Measurements from ENCODE around the gene TMEM254. TPM values are rescaled to one million over a fixed set of nuclear protein-coding genes. Genes with fewer than 3 reads are reported as not detected.
A peak's percentile ranks its signal among the peaks of the same experiment; 100 is the strongest.
"Not testable (repeated sequence)": the region's sequence is repeated elsewhere in the genome, so short reads cannot be mapped to it uniquely, and the experiment has no call there.

Gene TMEM254
- total RNA-seq, 1 experiment from 2014 or later: 12.7 TPM

DNA sequence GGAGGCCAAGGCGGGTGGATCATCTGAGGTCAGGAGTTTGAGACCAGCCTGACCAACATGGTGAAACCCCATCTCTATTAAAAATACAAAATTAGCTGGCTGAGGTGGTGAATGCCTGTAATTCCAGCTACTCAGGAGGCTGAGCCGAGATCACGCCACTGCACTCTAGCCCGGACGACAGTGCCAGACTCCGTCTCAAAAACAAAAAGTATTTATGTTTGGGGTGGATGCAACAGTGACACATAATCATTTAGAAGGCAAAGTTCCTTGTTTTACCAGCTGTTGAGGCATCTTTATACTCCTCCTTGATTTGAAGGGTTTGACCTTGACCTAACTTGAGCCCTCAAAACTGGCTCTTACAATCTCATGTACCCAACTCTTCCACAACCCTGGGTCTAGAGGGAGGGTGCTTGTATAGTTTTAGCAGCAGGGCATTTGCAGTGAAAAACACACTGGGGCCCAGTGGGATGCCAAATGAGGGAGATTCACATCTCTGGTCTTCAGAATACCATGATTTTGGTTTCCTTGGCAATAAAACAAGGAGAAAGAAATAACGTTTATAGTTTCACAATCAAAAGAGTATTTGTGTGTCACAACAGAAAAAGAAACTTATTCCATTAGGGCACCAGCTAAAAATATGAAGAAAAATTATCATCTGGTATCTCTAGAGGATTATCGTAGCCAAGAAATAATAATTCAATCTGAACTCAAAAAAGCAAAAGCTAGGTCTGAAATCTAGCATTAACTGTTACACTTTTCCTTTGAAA lies 14.2 kb upstream of the TMEM254 start:
- Histone ChIP-seq H3K9me3 (replicated peaks) (peaks cover 10% of the 10 kb centered on the region), H3K4me3 (no peak overlapping the region), H3K4me1 (peaks cover 3% of the 10 kb centered on the region; the same call in 1 of the 2 replicates), H3K27me3 (no peaks in the 10 kb centered on the region), H3K36me3 (no peaks in the 10 kb centered on the region), H3K27ac (no peak overlapping the region)
- no peak for DNase-seq

DNA sequence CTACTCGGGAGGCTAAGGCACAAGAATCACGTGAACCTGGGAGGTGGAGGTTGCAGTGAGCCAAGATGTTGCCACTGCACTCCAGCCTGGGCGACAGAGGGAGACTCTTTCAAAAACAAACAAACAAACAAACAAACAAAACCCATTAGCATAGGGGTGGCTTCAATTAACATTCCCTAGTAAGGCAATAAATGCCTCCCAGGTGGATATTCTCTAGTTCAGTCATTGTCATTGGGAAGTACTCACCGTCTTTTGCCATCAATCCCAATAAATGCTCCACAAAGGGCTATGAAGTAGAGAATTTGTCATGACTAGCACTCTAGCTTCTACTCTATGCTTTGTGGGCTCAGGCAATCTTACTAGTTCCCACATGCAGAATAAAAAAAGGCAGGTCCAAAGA lies 11.7 kb upstream of the TMEM254 start:
- no peaks in the 10 kb centered on the region for H3K36me3 ChIP-seq
- no peak overlapping the region for H3K4me3 ChIP-seq
- H3K27me3 ChIP-seq: no peaks in the 10 kb centered on the region
- H3K9me3 ChIP-seq (replicated peaks): peaks cover 11% of the 10 kb centered on the region
- no peak for DNase-seq
- peaks cover 9% of the 10 kb centered on the region; the same call in 1 of the 2 replicates for H3K4me1 ChIP-seq
- H3K27ac ChIP-seq: no peak overlapping the region

- DNase-seq, H3K4me1 ChIP-seq, H3K27me3 ChIP-seq, H3K36me3 ChIP-seq, H3K4me3 ChIP-seq, H3K27ac ChIP-seq: not testable (repeated sequence)
- peaks cover 11% of the 10 kb centered on the region for H3K9me3 ChIP-seq (replicated peaks)
Observed at GRCh38 chr10:80067821-80068220, 10.6 kb upstream of the TMEM254 start.

DNA sequence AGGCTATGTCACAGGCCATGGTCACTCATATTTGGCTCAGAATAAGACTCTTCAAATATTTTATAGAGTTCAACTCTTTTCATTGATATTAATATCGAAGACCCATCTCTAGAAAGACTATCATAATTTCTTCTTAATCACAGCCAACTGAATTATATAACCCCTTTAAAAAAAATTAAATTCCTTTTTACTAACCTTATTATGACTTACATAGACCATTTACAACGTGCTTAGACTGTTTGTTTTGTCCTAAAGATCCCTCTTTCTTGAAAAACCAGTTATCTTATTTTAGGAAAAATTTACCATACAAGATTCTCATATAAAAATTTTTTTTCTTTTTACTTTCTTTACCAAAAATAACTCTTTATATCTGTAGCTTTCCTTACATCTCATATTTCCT lies 10.2 kb upstream of the TMEM254 start:
- Histone ChIP-seq H3K27me3 (no peaks in the 10 kb centered on the region), H3K36me3 (no peaks in the 10 kb centered on the region), H3K9me3 (replicated peaks) (peaks cover 11% of the 10 kb centered on the region), H3K27ac (no peak overlapping the region), H3K4me1 (peaks cover 9% of the 10 kb centered on the region; the same call in 1 of the 2 replicates), H3K4me3 (no peak overlapping the region)
- DNase-seq: no peak

GRCh38 chr10:80070057-80070456 lies 8.4 kb upstream of the TMEM254 start:
- Histone ChIP-seq H3K4me3 (peak overlapping the region; percentile 15; the same call in 1 of the 2 replicates), H3K36me3 (no peaks in the 10 kb centered on the region), H3K4me1 (peaks cover 6% of the 10 kb centered on the region; the same call in 1 of the 2 replicates), H3K27me3 (no peaks in the 10 kb centered on the region), H3K9me3 (replicated peaks) (peaks cover 11% of the 10 kb centered on the region), H3K27ac (peak overlapping the region; percentile 55)
- DNase-seq: peak; percentile 85 to 88

GRCh38 chr10:80072584-80072983 lies 5.9 kb upstream of the TMEM254 start:
- DNase-seq: no peak
- Histone ChIP-seq H3K4me3 (no peak overlapping the region), H3K27ac (no peak overlapping the region), H3K9me3 (replicated peaks) (peaks cover 10% of the 10 kb centered on the region), H3K4me1 (peaks cover 6% of the 10 kb centered on the region), H3K27me3 (no peaks in the 10 kb centered on the region), H3K36me3 (no peaks in the 10 kb centered on the region)

DNA sequence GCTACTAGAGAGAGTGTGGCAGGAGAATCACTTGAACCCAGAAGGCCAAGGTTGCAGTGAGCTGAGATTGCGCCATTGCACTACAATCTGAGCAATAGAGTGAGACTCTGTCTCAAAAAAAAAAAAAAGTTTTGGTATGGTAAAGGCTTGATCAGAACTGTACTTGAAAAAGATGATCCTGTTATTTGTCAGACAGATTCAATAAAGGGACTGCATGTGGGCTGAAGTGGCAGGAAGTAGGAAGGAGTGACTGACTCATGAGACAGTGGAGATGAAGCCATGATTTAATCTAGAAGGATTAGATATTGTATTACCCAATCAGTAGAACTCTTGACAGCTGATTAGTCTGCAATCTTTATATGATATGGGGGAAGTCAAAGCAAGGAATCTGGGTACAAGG lies 2.7 kb upstream of the TMEM254 start:
- no peak for DNase-seq
- no peaks in the 10 kb centered on the region for H3K36me3 ChIP-seq

GRCh38 chr10:80077869-80078447 lies 507 bp upstream of the TMEM254 start:
- DNase-seq: no peak
- Histone ChIP-seq H3K4me1 (no peaks in the 10 kb centered on the region; the same call in 1 of the 2 replicates), H3K4me3 (peak overlapping the region; percentile 71), H3K27ac (peak overlapping the region; percentile 76), H3K36me3 (no peaks in the 10 kb centered on the region), H3K9me3 (replicated peaks) (no peaks in the 10 kb centered on the region), H3K27me3 (no peaks in the 10 kb centered on the region)

More for the DNA sequence above, 2.7 kb upstream of the TMEM254 start:
- H3K4me1 ChIP-seq: peaks cover 6% of the 10 kb centered on the region
- no peaks in the 10 kb centered on the region for H3K9me3 ChIP-seq (replicated peaks)
- no peak overlapping the region for H3K4me3 ChIP-seq
- H3K27ac ChIP-seq: no peak overlapping the region
- H3K27me3 ChIP-seq: no peaks in the 10 kb centered on the region

DNA sequence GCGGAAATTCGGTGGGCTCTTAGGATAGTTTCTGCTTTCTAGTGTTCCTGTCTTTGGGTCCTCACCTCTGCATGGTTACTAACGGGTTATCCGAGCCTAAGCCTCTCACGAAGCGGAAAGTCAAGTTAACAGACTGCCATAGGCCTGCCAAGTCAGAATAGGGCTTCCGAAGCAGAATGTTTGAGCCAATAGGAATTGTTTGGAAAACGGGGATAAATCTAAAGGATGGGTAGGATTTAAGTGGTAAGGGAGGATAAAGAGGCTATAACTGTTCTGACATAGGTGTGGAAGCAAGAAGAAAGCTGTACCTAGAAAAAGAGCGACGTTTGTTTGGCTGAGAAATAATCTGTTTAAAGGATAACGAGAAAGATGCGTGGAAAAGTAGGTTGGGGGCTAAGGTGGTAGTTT lies 851 bp downstream of the TMEM254 start:
- H3K4me1 ChIP-seq: no peaks in the 10 kb centered on the region; the same call in 1 of the 2 replicates
- peak overlapping the region; percentile 76; the same call in 1 of the 2 replicates for H3K27ac ChIP-seq
- peak overlapping the region; percentile 71 for H3K4me3 ChIP-seq
- no peaks in the 10 kb centered on the region for H3K36me3 ChIP-seq
- H3K27me3 ChIP-seq: no peaks in the 10 kb centered on the region
- H3K9me3 ChIP-seq (replicated peaks): no peaks in the 10 kb centered on the region
- no peak for DNase-seq

GRCh38 chr10:80081026-80081425 lies 2.6 kb downstream of the TMEM254 start:
- no peaks in the 10 kb centered on the region for H3K9me3 ChIP-seq (replicated peaks)

GRCh38 chr10:80081801-80082750 lies 3.6 kb downstream of the TMEM254 start:
- Histone ChIP-seq H3K27me3 (no peaks in the 10 kb centered on the region), H3K9me3 (replicated peaks) (no peaks in the 10 kb centered on the region), H3K36me3 (no peaks in the 10 kb centered on the region), H3K4me1 (no peaks in the 10 kb centered on the region; the same call in 1 of the 2 replicates), H3K27ac (no peak overlapping the region), H3K4me3 (no peak overlapping the region)
- no peak for DNase-seq

More at GRCh38 chr10:80081026-80081425, 2.6 kb downstream of the TMEM254 start:
- Histone ChIP-seq H3K4me3 (no peak overlapping the region), H3K27me3 (no peaks in the 10 kb centered on the region), H3K27ac (no peak overlapping the region), H3K4me1 (no peaks in the 10 kb centered on the region; the same call in 1 of the 2 replicates), H3K36me3 (no peaks in the 10 kb centered on the region)
- DNase-seq: no peak

GRCh38 chr10:80090121-80090520 lies 11.7 kb downstream of the TMEM254 start:
- Histone ChIP-seq H3K27me3 (no peaks in the 10 kb centered on the region), H3K9me3 (replicated peaks) (no peaks in the 10 kb centered on the region), H3K36me3 (no peaks in the 10 kb centered on the region), H3K4me3 (no peak overlapping the region), H3K27ac (no peak overlapping the region), H3K4me1 (no peaks in the 10 kb centered on the region)
- no peak for DNase-seq

DNA sequence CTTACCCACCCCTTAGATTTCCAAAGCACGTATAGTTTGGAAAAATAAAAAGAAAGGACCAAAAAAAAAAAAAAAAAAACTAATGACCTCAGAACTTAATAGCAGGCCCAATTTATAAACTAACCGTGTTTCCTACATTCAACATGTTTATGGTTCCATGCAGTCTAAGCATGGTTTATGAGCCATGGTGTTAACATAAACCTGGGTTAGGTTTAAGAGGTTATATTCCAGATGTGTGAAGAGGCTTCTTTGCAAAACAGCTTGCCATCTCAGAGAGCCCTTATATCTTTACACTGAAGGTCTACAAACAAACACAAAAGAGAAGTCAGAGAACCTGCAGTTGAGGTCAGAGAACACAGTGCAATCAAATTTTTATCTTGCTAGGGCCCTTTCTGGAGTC lies 15.8 kb downstream of the TMEM254 start:
- Histone ChIP-seq H3K36me3 (no peaks in the 10 kb centered on the region), H3K4me1 (no peaks in the 10 kb centered on the region), H3K4me3 (no peak overlapping the region), H3K27ac (no peak overlapping the region), H3K27me3 (no peaks in the 10 kb centered on the region), H3K9me3 (replicated peaks) (no peaks in the 10 kb centered on the region)
- DNase-seq: no peak

- H3K4me3 ChIP-seq; H3K4me1 ChIP-seq; DNase-seq; H3K36me3 ChIP-seq; H3K27me3 ChIP-seq; H3K27ac ChIP-seq; H3K9me3 ChIP-seq (replicated peaks): not testable (repeated sequence)
Observed at GRCh38 chr10:80098272-80098671, 19.8 kb downstream of the TMEM254 start.
